ENCODE data around the gene MAD1L1.

- TF ChIP-seq KDM1A (IDR thresholded peaks at IDR 0.05; ENCODE audit: borderline replicate concordance, low read length) = no peak
- no peak for TF ChIP-seq POLR2A (IDR thresholded peaks at IDR 0.05; ENCODE audit: control extremely low read depth in 1 of 2, low read depth in 2 of 2, low read length in 2 of 2)
- no peak for TF ChIP-seq POLR2AphosphoS5 (IDR thresholded peaks at IDR 0.05; ENCODE audit: low read depth, low read length)
- TF ChIP-seq PHF8 (conservative IDR thresholded peaks at IDR 0.05; ENCODE audit: low read depth, low read length) = no peak
- no peak for TF ChIP-seq ATF3 (IDR thresholded peaks at IDR 0.05; ENCODE audit: insufficient read depth, low read depth, low read length)
- TF ChIP-seq RAD21 (IDR thresholded peaks at IDR 0.05 in 1 of 2, conservative IDR thresholded peaks at IDR 0.05 in 1 of 2; ENCODE audit: low read depth in 2 of 2, low read length in 2 of 2) = no peak
- no peak for TF ChIP-seq RXRA (IDR thresholded peaks at IDR 0.05; ENCODE audit: insufficient read depth, low read depth, low read length)
- TF ChIP-seq CTCF (IDR thresholded peaks at IDR 0.05; ENCODE audit: control extremely low read depth in 1 of 3, insufficient read depth in 1 of 3, low read depth in 1 of 3, low read length in 3 of 3) = no peak
- no peak for TF ChIP-seq FOSL1 (IDR thresholded peaks at IDR 0.05; ENCODE audit: insufficient read depth, low read depth, low read length)
- TF ChIP-seq CEBPB (IDR thresholded peaks at IDR 0.05; ENCODE audit: low read depth, low read length) = no peak
- no peak for TF ChIP-seq MAX (IDR thresholded peaks at IDR 0.05)
- no peak for TF ChIP-seq CBX5 (IDR thresholded peaks at IDR 0.05; ENCODE audit: low read depth, low read length)
- no peak for TF ChIP-seq HDAC2 (IDR thresholded peaks at IDR 0.05; ENCODE audit: borderline replicate concordance in 1 of 2, low read depth in 2 of 2, low read length in 2 of 2)
Measured at GRCh38 chr7:1964913-1965578, 267.7 kb downstream of the MAD1L1 start.
